H1 (cell line): ENCODE results near the gene ARHGAP18.

Experiments
- CTCF ChIP-seq, 3 experiments: IDR thresholded peaks; 1 replicate in 2 of 3; 2 replicates in 1 of 3; pipeline versions ENCODE4 v1.5.1 to v1.6.1; 2011; ENCODE audit warnings: low read length in 3 of 3, mild to moderate bottlenecking in 3 of 3, inconsistent platforms in 2 of 3, low read depth in 1 of 3, moderate library complexity in 1 of 3; ENCODE audit not compliant: insufficient read depth in 1 of 3; ENCODE audit errors: control extremely low read depth in 1 of 3
- POLR2A ChIP-seq, 2 experiments: IDR thresholded peaks; 1 replicate in 1 of 2; 2 replicates in 1 of 2; pipeline ENCODE4 v1.6.1; 2011; ENCODE audit warnings: low read depth in 2 of 2, low read length in 2 of 2, mild to moderate bottlenecking in 2 of 2; ENCODE audit errors: control extremely low read depth in 1 of 2
- POLR2AphosphoS5 ChIP-seq: IDR thresholded peaks from 2 replicates; pipeline ENCODE4 v1.6.1; 2011; ENCODE audit warnings: low read depth, low read length
- SP4 ChIP-seq: IDR thresholded peaks from 2 replicates; pipeline ENCODE4 v1.6.1; 2012; ENCODE audit warnings: low read length, inconsistent platforms
- TEAD4 ChIP-seq: IDR thresholded peaks from 2 replicates; pipeline ENCODE4 v1.6.1; 2012; ENCODE audit warnings: low read depth, low read length, inconsistent platforms, mixed read lengths

GRCh38 chr6:129614464-129614863, 95.5 kb downstream of the ARHGAP18 start:
- TF ChIP-seq CTCF (IDR thresholded peaks at IDR 0.05; ENCODE audit: control extremely low read depth in 1 of 3, insufficient read depth in 1 of 3, low read depth in 1 of 3, low read length in 3 of 3) (no peak), SP4 (no peak), POLR2A (IDR thresholded peaks at IDR 0.05; ENCODE audit: control extremely low read depth in 1 of 2, low read depth in 2 of 2, low read length in 2 of 2) (no peak), TEAD4 (no peak), POLR2AphosphoS5 (no peak)
